SK-N-MC (cell line): ENCODE data around the gene CEP250.

Experiments used
- EZH2 ChIP-seq: fragments of 200-600 bp; sonication (generic); IDR thresholded peaks from one replicate; pipeline ENCODE4 v1.6.1; 2017; ENCODE audit warnings: antibody characterized with exemption
- FOXP2 ChIP-seq: optimal IDR thresholded peaks from 2 replicates; pipeline ENCODE3; 2011; ENCODE audit warnings: mild to moderate bottlenecking, moderate library complexity; ENCODE audit not compliant: insufficient read depth; ENCODE audit errors: extremely low read length, control extremely low read depth
- POLR2AphosphoS5 ChIP-seq: IDR thresholded peaks from 2 replicates; pipeline ENCODE4 v1.6.1; 2012; ENCODE audit warnings: mild to moderate bottlenecking, low read depth, low read length, borderline replicate concordance

DNA sequence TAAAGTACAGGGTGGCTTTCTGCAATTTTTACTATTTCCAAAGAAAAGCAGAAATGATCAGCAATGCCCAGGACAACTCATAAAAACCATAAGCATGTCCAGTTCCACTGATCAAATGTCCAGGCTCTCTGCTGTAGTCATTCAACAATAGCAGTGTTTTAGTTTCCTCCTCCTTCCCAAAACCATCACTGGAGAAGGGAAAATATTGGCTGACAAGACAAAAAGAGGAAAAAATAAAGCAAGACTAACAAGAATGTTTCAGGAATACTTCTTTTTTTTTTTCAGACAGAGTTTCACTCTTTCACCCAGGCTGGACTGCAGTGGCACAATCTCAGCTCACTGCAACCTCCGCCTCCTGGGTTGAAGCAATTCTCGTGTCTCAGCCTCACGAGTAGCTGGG, 45.9 kb upstream of the CEP250 start:
- TF ChIP-seq POLR2AphosphoS5 (no peak), EZH2 (no peak), FOXP2 (no peak)
